ENCODE measurements around the gene SPOP. TPM values are rescaled to one million over a fixed set of nuclear protein-coding genes. Genes with fewer than 3 reads are reported as not detected.
A peak's percentile ranks its signal among the peaks of the same experiment; 100 is the strongest.
"Not testable (repeated sequence)": the region's sequence is repeated elsewhere in the genome, so short reads cannot be mapped to it uniquely, and the experiment has no call there.

Gene SPOP
- total RNA-seq, 1 experiment from 2014 or later = 63.8 TPM

DNA sequence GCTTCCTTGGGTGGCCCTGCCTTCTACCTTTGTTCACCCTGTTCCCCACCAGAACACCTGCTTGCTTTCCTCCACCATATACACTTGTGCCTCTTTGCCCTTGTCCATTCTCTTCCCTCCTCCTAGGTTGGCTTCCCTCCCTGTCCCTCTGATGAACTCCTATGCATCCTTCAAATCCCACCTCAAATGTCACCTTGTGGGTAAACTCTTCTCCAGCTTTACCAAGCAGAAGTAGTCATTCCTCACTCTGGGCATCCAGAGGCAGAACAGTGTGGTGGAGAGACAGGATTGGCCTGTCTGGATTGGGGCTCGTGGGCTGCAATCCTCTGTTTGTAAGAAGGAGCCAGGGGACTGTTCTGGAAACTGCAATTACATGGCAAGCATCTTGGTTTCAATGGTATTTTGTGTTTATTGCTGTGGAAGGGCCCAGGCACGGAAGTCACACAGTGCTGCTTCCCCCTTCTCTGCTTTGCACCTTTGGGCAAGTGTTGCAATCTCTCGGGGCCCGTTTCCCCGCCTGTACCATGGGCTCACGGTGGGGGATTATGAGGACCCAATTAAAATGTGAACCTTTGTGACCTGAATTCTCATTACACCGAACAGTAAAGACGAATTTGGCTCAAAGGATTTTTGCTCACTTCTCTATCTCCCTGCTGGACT lies 124.1 kb downstream of the SPOP start:
- no peak for DNase-seq (ENCODE audit: low read depth)

DNA sequence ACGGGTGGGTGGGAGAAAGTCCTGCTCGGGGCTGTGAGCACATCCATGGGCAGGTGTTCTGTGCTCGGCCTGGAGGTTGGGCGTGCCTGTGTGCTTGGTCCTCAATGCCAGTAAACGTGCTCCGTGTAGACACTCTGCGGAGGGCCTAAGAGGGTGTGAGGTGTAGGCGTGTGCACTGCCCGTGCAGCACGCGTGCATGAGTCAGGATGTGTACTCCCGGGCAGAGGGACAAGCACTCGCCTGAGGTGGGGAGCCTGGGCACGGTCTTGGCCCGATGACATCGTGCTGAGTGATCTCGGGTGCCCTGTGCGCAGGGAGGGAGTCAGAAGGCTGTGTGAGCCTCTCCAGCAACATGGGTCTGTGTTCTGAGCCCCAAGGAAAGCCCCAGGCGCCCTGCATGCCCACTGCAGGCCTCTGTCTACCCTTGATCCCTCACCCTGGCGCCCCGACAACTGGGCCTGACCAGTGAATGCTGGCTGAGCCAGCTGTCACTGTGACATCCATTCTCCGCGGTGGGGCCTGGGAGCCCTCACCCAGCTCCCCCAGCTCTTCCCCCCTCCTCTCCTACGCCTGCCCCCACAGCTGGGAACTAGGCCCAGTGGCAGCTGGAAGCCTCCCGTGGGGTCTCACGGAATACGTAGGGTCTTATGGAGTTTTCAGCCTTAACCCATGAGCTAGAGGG lies 125.7 kb downstream of the SPOP start:
- DNase-seq (ENCODE audit: low read depth) = peak; percentile 36

DNA sequence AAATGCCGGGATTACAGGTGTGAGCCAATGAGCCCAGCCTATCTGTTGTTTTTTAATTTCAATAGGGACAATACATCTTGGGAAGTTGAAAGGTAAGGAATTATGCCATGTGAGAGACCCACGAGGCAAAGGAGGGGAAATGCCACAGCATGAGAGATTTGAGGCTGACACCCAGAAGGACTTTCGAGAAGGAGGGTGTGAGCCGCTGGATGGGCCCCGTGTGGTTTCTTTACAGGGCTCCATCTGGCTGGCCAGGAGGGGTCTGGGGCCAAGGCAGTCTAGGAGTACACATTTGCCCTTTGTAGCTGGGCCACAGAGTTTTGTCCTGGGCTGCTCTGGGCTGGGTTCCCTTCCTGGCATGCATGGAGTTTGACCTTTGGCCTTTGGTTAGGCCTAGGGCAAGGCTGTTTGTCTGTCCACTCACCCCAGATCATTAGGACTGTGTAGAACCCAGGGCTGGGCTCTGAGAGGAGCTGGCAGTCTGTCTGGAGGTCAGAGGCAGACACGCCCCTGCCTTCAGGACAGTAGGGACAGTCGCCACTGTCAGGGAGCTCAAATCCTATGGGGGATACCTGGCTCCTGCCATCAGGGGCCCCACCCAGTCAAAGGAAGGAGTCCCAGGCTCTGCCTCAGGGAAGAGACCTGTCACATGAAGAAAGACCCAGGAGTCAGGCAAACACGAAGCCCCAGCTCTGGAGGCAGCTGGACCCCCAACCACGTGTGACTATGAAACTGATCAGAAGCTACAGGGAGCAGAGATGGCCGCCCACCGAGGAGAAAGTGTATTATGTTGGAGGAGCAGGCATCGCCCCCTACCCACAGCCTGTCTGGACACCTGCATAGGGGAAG lies 126.5 kb downstream of the SPOP start:
- no peak for DNase-seq (ENCODE audit: low read depth)

DNA sequence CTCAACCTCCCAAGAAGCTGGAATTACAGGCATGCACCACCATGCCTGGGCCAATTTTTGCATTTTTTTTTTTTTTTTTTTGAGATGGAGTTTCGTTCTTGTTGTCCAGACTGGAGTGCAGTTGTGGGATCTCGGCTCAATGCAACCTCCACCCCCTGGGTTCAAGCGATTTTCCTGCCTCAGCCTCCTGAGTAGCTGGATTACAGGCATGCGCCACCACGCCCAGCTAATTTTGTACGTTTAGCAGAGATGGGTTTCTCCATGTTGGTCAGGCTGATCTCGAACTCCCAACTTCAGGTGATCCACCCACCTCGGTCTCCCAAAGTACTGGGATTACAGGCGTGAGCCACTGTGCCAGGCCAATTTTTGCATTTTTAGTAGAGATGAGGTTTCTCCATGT lies 127.1 kb downstream of the SPOP start:
- DNase-seq (ENCODE audit: low read depth) = not testable (repeated sequence)

DNA sequence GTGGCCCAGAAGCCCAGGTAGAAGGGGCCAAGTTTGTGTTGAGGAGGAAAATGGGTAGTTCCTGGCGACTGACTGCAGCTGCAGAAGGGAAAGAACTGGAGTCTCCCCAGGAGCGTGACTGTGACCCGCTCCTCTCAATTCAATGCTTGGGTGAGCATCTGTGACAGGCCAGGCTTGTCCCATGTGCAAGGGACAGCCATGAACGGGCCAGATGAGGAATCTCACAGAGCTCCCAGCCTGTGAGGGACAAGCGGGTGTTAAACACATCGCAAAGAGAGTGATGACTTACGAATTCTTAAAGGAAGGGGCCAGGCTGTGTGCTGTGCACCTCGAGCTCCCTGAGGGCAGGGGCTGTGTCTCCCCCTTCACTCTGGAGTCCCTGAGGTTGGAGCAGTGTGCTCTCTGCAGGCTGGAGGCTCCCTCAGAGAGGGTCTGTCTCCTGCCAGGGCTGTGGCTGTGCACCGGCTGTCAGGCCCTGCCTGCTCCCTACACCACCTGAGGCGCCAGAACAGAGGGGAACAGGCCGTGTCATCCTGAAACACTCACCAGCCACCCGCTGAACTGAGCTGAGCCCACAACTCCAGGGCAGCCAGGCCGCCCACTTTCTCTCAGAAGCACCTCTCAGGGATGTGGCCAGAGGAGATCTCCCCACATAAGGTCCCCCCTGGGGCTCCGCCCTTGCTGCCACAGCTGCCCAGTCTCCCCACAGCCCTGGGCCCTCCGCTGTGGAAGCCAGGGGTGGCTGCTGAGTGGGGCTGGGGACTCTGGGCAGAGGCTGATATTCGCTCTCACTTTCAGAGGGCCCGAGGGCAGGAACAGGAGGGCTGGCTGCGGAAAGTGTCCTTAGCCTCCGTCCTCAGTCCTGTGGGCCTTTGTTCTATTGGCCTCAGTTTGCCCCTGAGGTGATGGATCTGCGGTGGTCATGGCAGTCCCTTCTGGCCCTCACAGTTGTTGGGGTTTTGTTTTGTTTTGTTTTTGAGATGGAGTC lies 127.9 kb downstream of the SPOP start:
- no peak for DNase-seq (ENCODE audit: low read depth)

DNA sequence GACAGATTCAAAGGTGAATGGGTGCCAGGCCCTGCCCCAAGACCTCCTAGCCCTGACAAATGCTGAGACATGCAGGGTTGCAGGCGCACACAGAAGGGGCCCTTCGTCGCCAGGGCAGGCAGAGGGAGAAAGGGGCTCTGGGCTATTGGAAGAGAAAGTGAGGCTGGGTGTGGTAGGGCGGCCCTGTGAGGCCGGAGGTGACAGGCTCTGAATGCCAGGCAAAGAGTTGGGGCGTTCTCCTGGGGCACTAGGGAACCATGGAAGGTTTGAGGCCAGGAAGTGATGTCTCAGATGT lies 128.6 kb downstream of the SPOP start:
- DNase-seq (ENCODE audit: low read depth) = no peak

Other genes starting within 250 kb of the SPOP start
- gene NGFR, start 182.8 kb downstream of the SPOP start, total RNA-seq (2014; rRNA removed; shearing (Covaris generic)) = 6.3 and 9.2 TPM in 2 replicates
- gene NXPH3, start 102.2 kb downstream of the SPOP start, total RNA-seq (2014; rRNA removed; shearing (Covaris generic)) = 0.06 and 0.70 TPM in 2 replicates
- 65.6 and 77.1 TPM in 2 replicates for gene SLC35B1, start 29.9 kb upstream of the SPOP start, total RNA-seq (2014; rRNA removed; shearing (Covaris generic))
- gene FAM117A, start 86.0 kb upstream of the SPOP start, total RNA-seq (2014; rRNA removed; shearing (Covaris generic)) = 3.3 and 5.4 TPM in 2 replicates
- 26.6 and 27.9 TPM in 2 replicates for gene KAT7, start 110.6 kb upstream of the SPOP start, total RNA-seq (2014; rRNA removed; shearing (Covaris generic))
- gene TAC4, start 170.0 kb upstream of the SPOP start, total RNA-seq (2014; rRNA removed; shearing (Covaris generic)) = 0.20 TPM in 1 of 2 replicates, not detected in the other

All from HT1080 (cell line).